ENCODE measurements around the gene STK32C.
"Not testable (repeated sequence)": the region's sequence is repeated elsewhere in the genome, so short reads cannot be mapped to it uniquely, and the experiment has no call there.

The STK32C gene

GRCh38 chr10:132337854-132338253 is 30.1 kb upstream of the STK32C start:
- DNase-seq (ENCODE audit: low read depth), result not testable (repeated sequence)

GRCh38 chr10:132336919-132337407 is 29.2 kb upstream of the STK32C start:
- DNase-seq (ENCODE audit: low read depth), result peak; percentile 32

GRCh38 chr10:132336064-132336746 is 28.5 kb upstream of the STK32C start:
- peak; percentile 52 for DNase-seq (ENCODE audit: low read depth)

GRCh38 chr10:132335189-132336063 is 27.7 kb upstream of the STK32C start:
- DNase-seq (ENCODE audit: low read depth), result peak; percentile 70

GRCh38 chr10:132334631-132335188 is 27.0 kb upstream of the STK32C start:
- DNase-seq (ENCODE audit: low read depth), result no peak

- no peak for DNase-seq (ENCODE audit: low read depth)
Measured at GRCh38 chr10:132333386-132333785, 25.6 kb upstream of the STK32C start.

- no peak for DNase-seq (ENCODE audit: low read depth)
Measured at GRCh38 chr10:132332433-132332754, 24.6 kb upstream of the STK32C start.

- peak; percentile 93 for DNase-seq (ENCODE audit: low read depth)
Measured at GRCh38 chr10:132331601-132332432, 24.1 kb upstream of the STK32C start, which contains the start of gene LRRC27. LRRC27 (plus strand) TSS chr10:132332193; CDS start chr10:132333525, 1,332 bp downstream.

- no peak for DNase-seq (ENCODE audit: low read depth)
Measured at GRCh38 chr10:132330486-132330833, 22.7 kb upstream of the STK32C start.

GRCh38 chr10:132329565-132330485 is 22.1 kb upstream of the STK32C start:
- DNase-seq (ENCODE audit: low read depth), result no peak

GRCh38 chr10:132328738-132329137 is 21.0 kb upstream of the STK32C start:
- peak; percentile 56 for DNase-seq (ENCODE audit: low read depth)

- DNase-seq (ENCODE audit: low read depth), result no peak
Measured at GRCh38 chr10:132328106-132328505, 20.4 kb upstream of the STK32C start.

- DNase-seq (ENCODE audit: low read depth), result peak; percentile 25
Measured at GRCh38 chr10:132326925-132327324, 19.2 kb upstream of the STK32C start.

GRCh38 chr10:132326344-132326889 is 18.7 kb upstream of the STK32C start:
- no peak for DNase-seq (ENCODE audit: low read depth)

- peak; percentile 18 for DNase-seq (ENCODE audit: low read depth)
Measured at GRCh38 chr10:132324186-132324585, 16.4 kb upstream of the STK32C start.

- peak; percentile 89 for DNase-seq (ENCODE audit: low read depth)
Measured at GRCh38 chr10:132322586-132323048, 14.9 kb upstream of the STK32C start.

GRCh38 chr10:132321726-132322125 is 14.0 kb upstream of the STK32C start:
- DNase-seq (ENCODE audit: low read depth), result no peak

GRCh38 chr10:132320654-132321469 is 13.1 kb upstream of the STK32C start:
- no peak for DNase-seq (ENCODE audit: low read depth)

GRCh38 chr10:132319853-132320653 is 12.3 kb upstream of the STK32C start:
- DNase-seq (ENCODE audit: low read depth), result peak; percentile 89

All from amniotic epithelial cell (primary cell).